HFF-Myc (cell line): ENCODE results near the gene RABL3.
"Not testable (repeated sequence)": the region's sequence is repeated elsewhere in the genome, so short reads cannot be mapped to it uniquely, and the experiment has no call there.

Source experiments
- DNase-seq: peaks from one replicate; pipeline ENCODE4 v3.0.0-alpha.2; 2011; ENCODE audit warnings: low read depth; ENCODE audit errors: extremely low read depth
- H3K4me3 ChIP-seq: replicated peaks from 2 replicates; pipeline ENCODE4 v1.5.1; 2011; ENCODE audit warnings: low read depth, mild to moderate bottlenecking, control low read depth, low read length
- CTCF ChIP-seq: IDR thresholded peaks from 2 replicates; pipeline ENCODE4 v1.5.1; 2012; ENCODE audit warnings: mild to moderate bottlenecking, low read depth, low read length, control low read depth; ENCODE audit errors: missing control alignments

The RABL3 gene

GRCh38 chr3:120730576-120731542, 11.5 kb downstream of the RABL3 start:
- no peak for DNase-seq
- H3K4me3 ChIP-seq, result no peak overlapping the region
- TF ChIP-seq CTCF, result no peak

DNA sequence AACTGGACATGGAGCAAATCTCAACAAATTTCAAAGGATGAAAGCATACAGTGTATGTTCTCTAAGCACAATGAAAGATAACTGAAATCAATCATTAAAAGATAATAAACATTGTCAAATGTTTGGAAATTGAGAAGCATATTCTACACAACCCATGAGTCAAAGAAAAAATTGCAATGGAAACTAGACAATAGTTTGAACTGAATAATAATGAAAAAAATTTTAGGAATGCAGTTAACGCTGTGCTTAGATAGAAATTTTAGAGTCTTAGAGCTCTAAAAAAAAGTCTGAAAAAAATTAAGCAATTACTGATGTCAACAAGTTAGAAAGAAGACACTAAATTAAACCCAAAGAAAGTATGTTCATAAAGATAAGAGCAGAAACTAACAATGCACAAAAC, 15.5 kb downstream of the RABL3 start:
- no peak overlapping the region for H3K4me3 ChIP-seq
- DNase-seq, result no peak
- TF ChIP-seq CTCF, result no peak

DNA sequence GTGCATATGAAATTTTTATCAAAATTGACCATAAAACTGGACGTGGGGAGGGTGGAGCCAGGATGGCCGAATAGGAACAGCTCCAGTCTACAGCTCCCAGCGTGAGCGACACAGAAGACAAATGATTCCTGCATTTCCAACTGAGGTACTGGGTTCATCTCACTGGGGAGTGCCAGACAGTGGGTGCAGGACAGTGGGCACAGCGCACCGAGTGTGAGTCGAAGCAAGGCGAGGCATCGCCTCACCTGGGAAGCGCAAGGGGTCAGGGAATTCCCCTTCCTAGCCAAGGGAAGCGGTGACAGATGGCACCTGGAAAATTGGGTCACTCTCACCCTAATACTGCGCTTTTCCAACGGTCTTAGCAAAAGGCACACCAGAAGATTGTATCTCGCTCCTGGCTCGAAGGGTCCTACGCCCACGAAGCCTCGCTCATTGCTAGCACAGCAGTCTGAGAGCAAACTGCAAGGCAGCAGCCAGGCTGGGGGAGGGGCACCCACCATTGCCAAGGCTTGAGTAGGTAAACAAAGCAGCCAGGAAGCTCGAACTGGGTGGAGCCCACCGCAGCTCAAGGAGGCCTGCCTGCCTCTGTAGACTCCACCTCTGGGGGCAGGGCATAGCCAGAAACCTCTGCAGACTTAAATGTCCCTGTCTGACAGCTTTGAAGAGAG, 23.0 kb downstream of the RABL3 start:
- not testable (repeated sequence) for DNase-seq

DNA sequence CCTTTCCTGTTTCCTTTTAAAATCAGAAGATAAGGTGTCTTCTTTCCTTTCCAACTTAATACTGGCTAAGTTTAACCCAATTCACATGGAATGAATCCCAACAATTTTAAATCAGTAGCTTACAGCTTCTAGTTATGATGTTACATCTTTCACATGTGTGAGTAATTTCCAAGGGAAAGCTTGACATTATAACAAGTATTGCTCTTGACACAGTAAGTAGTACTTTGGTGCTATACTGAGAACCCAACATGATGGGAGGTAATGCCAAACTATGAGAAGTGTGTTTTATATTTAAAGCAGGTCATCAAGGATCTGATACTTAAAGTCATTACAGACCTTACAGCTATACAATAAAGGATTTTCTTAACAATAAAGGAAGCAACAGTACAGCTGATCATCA, 29.1 kb downstream of the RABL3 start:
- TF ChIP-seq CTCF, result no peak
- H3K4me3 ChIP-seq, result no peak overlapping the region
- no peak for DNase-seq

More for the DNA sequence above, 23.0 kb downstream of the RABL3 start:
- H3K4me3 ChIP-seq, result not testable (repeated sequence)

GRCh38 chr3:120710369-120710768, 31.9 kb downstream of the RABL3 start:
- DNase-seq, result no peak
- TF ChIP-seq CTCF, result no peak
- no peak overlapping the region for H3K4me3 ChIP-seq

GRCh38 chr3:120708408-120708807, 33.9 kb downstream of the RABL3 start:
- H3K4me3 ChIP-seq, result no peak overlapping the region
- DNase-seq, result no peak
- no peak for TF ChIP-seq CTCF

GRCh38 chr3:120706950-120707349, 35.4 kb downstream of the RABL3 start:
- TF ChIP-seq CTCF, result no peak
- no peak for DNase-seq
- no peak overlapping the region for H3K4me3 ChIP-seq
